Measurements from ENCODE around the gene CTRB1. TPM values are rescaled to one million over a fixed set of nuclear protein-coding genes. Genes with fewer than 3 reads are reported as not detected.

The CTRB1 gene
- total and polyA plus RNA-seq, 2 of the 13 experiments (the other 11 are each of a cell fraction or from before 2014, with no cell fraction given), result not detected

GRCh38 chr16:75256696-75257343 lies 38.0 kb downstream of the CTRB1 start:
- no peak for FAIRE-seq
- Histone ChIP-seq H3K4me1 (ENCODE audit: insufficient read depth, low read length) (peaks cover 91% of the 10 kb centered on the region), H3K9ac (ENCODE audit: insufficient read depth, low read depth, low read length) (peak overlapping the region; percentile 38), H3K36me3 (replicated peaks in 1 of 2; ENCODE audit: control insufficient read depth in 1 of 2, insufficient read depth in 2 of 2, low read length in 2 of 2) (peaks cover 3 to 8% of the 10 kb centered on the region in 2 experiments; a peak in 2 of 5 replicates), H3K79me2 (ENCODE audit: insufficient read depth, low read length) (peaks cover 91% of the 10 kb centered on the region), H2AFZ (ENCODE audit: low read length) (no peak overlapping the region), H4K20me1 (ENCODE audit: insufficient read depth, low read length) (peaks cover 57% of the 10 kb centered on the region), H3K4me3 (replicated peaks in 1 of 3; ENCODE audit: insufficient read depth in 1 of 3, low read depth in 2 of 3, low read length in 3 of 3) (peak overlapping the region in 1 of 3 experiments; percentile 23; a peak in 1 of 6 replicates), H3K27ac (ENCODE audit: extremely low read length, insufficient read depth, low read length) (peak overlapping the region; percentile 45), H3K4me2 (ENCODE audit: low read depth, low read length) (peak overlapping the region; percentile 41), H3K27me3 (ENCODE audit: control insufficient read depth in 1 of 2, insufficient read depth in 2 of 2, low read length in 2 of 2) (no peaks in the 10 kb centered on the region), H3K9me3 (ENCODE audit: low read length) (no peaks in the 10 kb centered on the region)
- in situ Hi-C loops (cut with HindIII; ENCODE audit: extremely low pct_ligation_motif_present, low pct_unique_long_range_greater_than_20kb), result no loop called here
- CTCF ChIA-PET (ENCODE audit: low intra/inter-chr PET ratio, low total read pairs), result interaction anchor here (0.8 kb wide), 1 partner anchor 129 kb away, joined by 3 read pairs; no protein-coding TSS in a partner anchor
- no peak; the same call in 2 of the 3 replicates for ATAC-seq
- 86% methylated on average over 14 of the region's 14 CpGs for WGBS (ENCODE audit: low lambda C conversion rate)
- no peak for DNase-seq (ENCODE audit: low spot score)
- intact Hi-C loops (cut with micrococcal nuclease; ENCODE audit: unreplicated experiment), result no loop called here
- no TSS peak for BruUV-seq (replicated peaks)
- POLR2A ChIA-PET, result interaction anchor here (3.1 to 14.7 kb wide), 2 partner anchors 12 to 52 kb away, joined by 27 to 312 read pairs; no protein-coding TSS in a partner anchor
- TF ChIP-seq GTF2F1 (IDR thresholded peaks at IDR 0.05; ENCODE audit: low read length) (no peak), ZNF687 (CRISPR knock-in tag; IDR thresholded peaks at IDR 0.05) (0 out of 2 replicates have a peak, but pooled peaks have one; percentile 16), ZFP90 (CRISPR knock-in tag; IDR thresholded peaks at IDR 0.05; ENCODE audit: borderline replicate concordance) (no peak), EED (CRISPR knock-in tag; IDR thresholded peaks at IDR 0.05) (0 out of 2 replicates have a peak, but pooled peaks have one; percentile 23), NFRKB (IDR thresholded peaks at IDR 0.05) (no peak), ZNF776 (CRISPR knock-in tag; IDR thresholded peaks at IDR 0.05) (0 out of 2 replicates have a peak, but pooled peaks have one; percentile 5), KDM5A (IDR thresholded peaks at IDR 0.05; ENCODE audit: borderline replicate concordance, low read length) (no peak), THAP11 (CRISPR knock-in tag; IDR thresholded peaks at IDR 0.05) (no peak), MYNN (CRISPR knock-in tag; IDR thresholded peaks at IDR 0.05; ENCODE audit: low read depth) (no peak), RBFOX2 (IDR thresholded peaks at IDR 0.05; ENCODE audit: low read depth, low read length) (peak; percentile 65; the same call in 1 of the 2 replicates), AGO2 (optimal IDR thresholded peaks at IDR 0.05; ENCODE audit: low read depth, low read length) (peak; percentile 91), SP4 (CRISPR knock-in tag; IDR thresholded peaks at IDR 0.05) (0 out of 2 replicates have a peak, but pooled peaks have one; percentile 10), PCBP1 (IDR thresholded peaks at IDR 0.05; ENCODE audit: borderline replicate concordance, low read depth, low read length) (0 out of 2 replicates have a peak, but pooled peaks have one; percentile 42), ZNF234 (CRISPR knock-in tag; conservative IDR thresholded peaks at IDR 0.05) (no peak), ZNF20 (CRISPR knock-in tag; IDR thresholded peaks at IDR 0.05) (no peak), RBM22 (optimal IDR thresholded peaks at IDR 0.05; ENCODE audit: low read length) (peak; percentile 31), ZNF768 (CRISPR knock-in tag; IDR thresholded peaks at IDR 0.05) (0 out of 2 replicates have a peak, but pooled peaks have one; percentile 13), RARA (CRISPR knock-in tag; IDR thresholded peaks at IDR 0.05) (no peak), ELF3 (CRISPR knock-in tag; IDR thresholded peaks at IDR 0.05) (no peak)
- TF ChIP-seq, protein P1, sequence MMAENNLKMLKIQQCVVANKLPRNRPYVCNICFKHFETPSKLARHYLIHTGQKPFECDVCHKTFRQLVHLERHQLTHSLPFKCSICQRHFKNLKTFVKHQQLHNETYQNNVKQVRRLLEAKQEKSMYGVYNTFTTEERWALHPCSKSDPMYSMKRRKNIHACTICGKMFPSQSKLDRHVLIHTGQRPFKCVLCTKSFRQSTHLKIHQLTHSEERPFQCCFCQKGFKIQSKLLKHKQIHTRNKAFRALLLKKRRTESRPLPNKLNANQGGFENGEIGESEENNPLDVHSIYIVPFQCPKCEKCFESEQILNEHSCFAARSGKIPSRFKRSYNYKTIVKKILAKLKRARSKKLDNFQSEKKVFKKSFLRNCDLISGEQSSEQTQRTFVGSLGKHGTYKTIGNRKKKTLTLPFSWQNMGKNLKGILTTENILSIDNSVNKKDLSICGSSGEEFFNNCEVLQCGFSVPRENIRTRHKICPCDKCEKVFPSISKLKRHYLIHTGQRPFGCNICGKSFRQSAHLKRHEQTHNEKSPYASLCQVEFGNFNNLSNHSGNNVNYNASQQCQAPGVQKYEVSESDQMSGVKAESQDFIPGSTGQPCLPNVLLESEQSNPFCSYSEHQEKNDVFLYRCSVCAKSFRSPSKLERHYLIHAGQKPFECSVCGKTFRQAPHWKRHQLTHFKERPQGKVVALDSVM (CRISPR knock-in tag; IDR thresholded peaks at IDR 0.05), result no peak
